Cardiac fibroblast (primary cell): ENCODE measurements around the gene CACNB2.

Experiments used
- DNase-seq, 2 donors: peaks; one replicate each; pipeline versions ENCODE4 v3.0.0 to v3.0.0-alpha.2; 2010; ENCODE audit warnings: low read depth in 2 of 2
- H3K4me3 ChIP-seq, 2 donors: replicated peaks in 1 of 2; 1 replicate in 1 of 2; 2 replicates in 1 of 2; pipeline ENCODE4 v1.5.1; 2011; ENCODE audit warnings: low read depth in 2 of 2, low read length in 2 of 2, mild to moderate bottlenecking in 2 of 2, moderate library complexity in 1 of 2
- TF ChIP-seq, protein P1 (sequence below): IDR thresholded peaks from one replicate; pipeline ENCODE4 v1.5.1; 2011; ENCODE audit warnings: low read depth, mild to moderate bottlenecking, low read length, inconsistent platforms

The CACNB2 gene

GRCh38 chr10:18140149-18140956 lies at the start of gene CACNB2:
TSS of gene CACNB2 (plus strand) at chr10:18140424.
- TF ChIP-seq, protein P1, sequence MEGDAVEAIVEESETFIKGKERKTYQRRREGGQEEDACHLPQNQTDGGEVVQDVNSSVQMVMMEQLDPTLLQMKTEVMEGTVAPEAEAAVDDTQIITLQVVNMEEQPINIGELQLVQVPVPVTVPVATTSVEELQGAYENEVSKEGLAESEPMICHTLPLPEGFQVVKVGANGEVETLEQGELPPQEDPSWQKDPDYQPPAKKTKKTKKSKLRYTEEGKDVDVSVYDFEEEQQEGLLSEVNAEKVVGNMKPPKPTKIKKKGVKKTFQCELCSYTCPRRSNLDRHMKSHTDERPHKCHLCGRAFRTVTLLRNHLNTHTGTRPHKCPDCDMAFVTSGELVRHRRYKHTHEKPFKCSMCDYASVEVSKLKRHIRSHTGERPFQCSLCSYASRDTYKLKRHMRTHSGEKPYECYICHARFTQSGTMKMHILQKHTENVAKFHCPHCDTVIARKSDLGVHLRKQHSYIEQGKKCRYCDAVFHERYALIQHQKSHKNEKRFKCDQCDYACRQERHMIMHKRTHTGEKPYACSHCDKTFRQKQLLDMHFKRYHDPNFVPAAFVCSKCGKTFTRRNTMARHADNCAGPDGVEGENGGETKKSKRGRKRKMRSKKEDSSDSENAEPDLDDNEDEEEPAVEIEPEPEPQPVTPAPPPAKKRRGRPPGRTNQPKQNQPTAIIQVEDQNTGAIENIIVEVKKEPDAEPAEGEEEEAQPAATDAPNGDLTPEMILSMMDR: no peak
- H3K4me3 ChIP-seq: peak within 1 kb of the TSS; percentile 56 to 71
- peak; percentile 44 to 68 for DNase-seq

DNA sequence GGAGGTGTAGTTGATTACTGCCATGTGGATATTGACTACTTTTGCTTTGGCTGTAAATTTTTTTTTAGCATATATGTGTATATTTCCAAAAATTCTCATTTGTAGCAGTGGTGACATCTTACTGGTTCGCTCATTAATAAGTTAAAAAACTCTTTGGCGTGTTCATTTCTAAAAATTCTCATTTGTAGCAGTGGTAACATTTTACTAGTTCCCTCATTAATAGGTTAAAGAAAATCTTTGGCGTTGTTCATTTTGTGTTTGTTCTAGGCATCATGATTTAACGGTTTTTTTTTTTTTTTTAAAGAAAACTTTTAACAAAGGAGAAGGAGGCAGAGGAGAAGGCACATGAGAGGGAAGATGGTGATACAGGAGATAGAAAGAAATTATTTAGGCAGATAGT lies 45.9 kb upstream of the CACNB2 start:
- no peak for DNase-seq
- TF ChIP-seq, protein P1: no peak

GRCh38 chr10:18094793-18095192 lies 45.4 kb upstream of the CACNB2 start:
- no peak overlapping the region for H3K4me3 ChIP-seq
- TF ChIP-seq, protein P1: no peak
- DNase-seq: no peak

More for the DNA sequence above, 45.9 kb upstream of the CACNB2 start:
- no peak overlapping the region for H3K4me3 ChIP-seq

- TF ChIP-seq, protein P1: no peak
- H3K4me3 ChIP-seq: no peak overlapping the region
- DNase-seq: peak in 1 of 2 donors; percentile 43
Measured at GRCh38 chr10:18097524-18097923, 42.7 kb upstream of the CACNB2 start.

- no peak for DNase-seq
- TF ChIP-seq, protein P1: no peak
- H3K4me3 ChIP-seq: no peak overlapping the region
Measured at GRCh38 chr10:18098201-18098600, 42.0 kb upstream of the CACNB2 start.

DNA sequence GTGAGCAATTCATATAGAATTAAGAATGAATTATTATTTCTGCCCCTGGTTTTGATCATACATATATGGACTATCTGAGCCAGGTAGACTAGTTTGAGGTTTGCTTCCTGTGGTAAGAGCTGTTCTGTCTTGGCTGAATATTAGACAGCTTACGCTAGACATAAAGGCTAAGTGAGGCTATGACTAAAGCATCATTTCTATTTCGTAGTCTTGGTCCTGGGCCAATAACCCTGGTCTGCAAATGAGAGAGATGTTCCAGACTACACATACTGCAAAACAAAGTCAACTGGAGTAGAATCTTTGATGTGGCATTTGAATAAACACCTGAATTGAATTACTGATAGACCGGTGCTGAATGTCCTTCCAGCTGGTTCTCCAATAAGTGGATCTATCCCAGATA lies 40.8 kb upstream of the CACNB2 start:
- DNase-seq: peak in 1 of 2 donors; percentile 49
- no peak overlapping the region for H3K4me3 ChIP-seq
- TF ChIP-seq, protein P1: no peak

- peak in 1 of 2 donors; percentile 45 for DNase-seq
- TF ChIP-seq, protein P1: no peak
- no peak overlapping the region for H3K4me3 ChIP-seq
Measured at GRCh38 chr10:18100669-18101068, 39.6 kb upstream of the CACNB2 start.
